Stomach (tissue), 9 donors: ENCODE data around the gene PIKFYVE. TPM values are rescaled to one million over a fixed set of nuclear protein-coding genes. Genes with fewer than 3 reads are reported as not detected.

ENCODE experiments used
- DNase-seq, 2 donors: peaks; one replicate each; pipeline versions ENCODE4 v3.0.0 to v3.0.0-alpha.2; 2013 to 2019
- H3K27ac ChIP-seq, 5 donors: fragments of 200-600 bp in 4 of 5; sonication (generic) in 4 of 5; one replicate each; pipeline ENCODE4 v1.5.1; 2013 to 2019; ENCODE audit warnings: mild to moderate bottlenecking in 1 of 5, moderate library complexity in 1 of 5
- H3K27me3 ChIP-seq, 3 donors: fragments of 200-600 bp; sonication (generic); one replicate each; pipeline ENCODE4 v1.5.1; 2017 to 2019; ENCODE audit warnings: mixed run types in 1 of 3
- H3K36me3 ChIP-seq, 4 donors: fragments of 200-600 bp; sonication (generic); 1 replicate in 3 of 4; 2 replicates in 1 of 4; pipeline ENCODE4 v1.5.1; 2016 to 2019
- H3K4me1 ChIP-seq, 4 donors: fragments of 200-600 bp; sonication (generic); one replicate each; pipeline ENCODE4 v1.5.1; 2016 to 2019
- H3K4me3 ChIP-seq, 4 donors: fragments of 200-600 bp; sonication (generic) in 3 of 4; one replicate each; pipeline ENCODE4 v1.5.1; 2016 to 2019; ENCODE audit warnings: mild to moderate bottlenecking in 1 of 4
- H3K9me3 ChIP-seq, 4 donors: fragments of 200-600 bp; sonication (generic); one replicate each; pipeline ENCODE4 v1.5.1; 2016 to 2019
- CTCF ChIP-seq, 7 experiments: fragments of 450-650 bp in 4 of 7; fragments of 200-600 bp in 3 of 7; sonication (generic) in 3 of 7; IDR thresholded peaks; one replicate each; pipeline ENCODE4 v1.5.1; 2016 to 2019; ENCODE audit warnings: antibody characterized with exemption in 7 of 7, control low read depth in 2 of 7, mild to moderate bottlenecking in 1 of 7
- EP300 ChIP-seq: sonication (generic); formaldehyde crosslinking; IDR thresholded peaks from one replicate; pipeline ENCODE4 v1.6.1; 2017; ENCODE audit warnings: antibody characterized with exemption
- POLR2A ChIP-seq, 4 donors: fragments of 450-650 bp; IDR thresholded peaks; one replicate each; pipeline ENCODE4 v1.6.1; 2016; ENCODE audit warnings: antibody characterized with exemption in 4 of 4, control low read depth in 2 of 4, mild to moderate bottlenecking in 1 of 4, moderate library complexity in 1 of 4
- POLR2AphosphoS5 ChIP-seq, 3 donors: sonication (generic); formaldehyde crosslinking; IDR thresholded peaks; one replicate each; pipeline ENCODE4 v1.6.1; 2016; ENCODE audit warnings: antibody characterized with exemption in 3 of 3
- WGBS, 5 donors: extraction: QIAGEN DNeasy Blood & Tissue Kit in 3 of 5; methylation state at CpG; one replicate each; pipeline versions ENCODE4 v1.1.5 to v1.1.7; 2013 to 2018; 5-methylcytosine and 5-hydroxymethylcytosine counted together
- intact Hi-C: fragments of 100-400 bp; cut with DNase I; formaldehyde crosslinking; loops from one replicate; pipeline ENCODE4 v1.15.1; 2023; ENCODE audit warnings: low total_unique reads
- polyA plus RNA-seq, 3 donors: library from polyadenylated mRNA; stranded (reverse); fragments of 200-250 nt; gene quantifications; one replicate each; pipeline ENCODE4 v1.2.3, GENCODE V29; 2013
- total RNA-seq, 5 donors: library from RNA; depleted of rRNA; stranded (reverse); fragments of >200 nt; gene quantifications; one replicate each; pipeline versions ENCODE4 v1.1.0 to v1.2.3, GENCODE V29; 2014 to 2016
- donor health status: healthy with polysubstance abuse.
- donor health status: Bipolar disorder and iron deficiency.
- donor health status: healthy.

The PIKFYVE gene
- total and polyA plus RNA-seq, 8 donors, result 3.0 to 42.8 (median 20.3) TPM

- WGBS, 5 donors, result 4 to 10% (median 6%) methylated on average over 7 of the region's 7 CpGs
Observed at GRCh38 chr2:208253600-208254117, 12.4 kb upstream of the PIKFYVE start.

GRCh38 chr2:208254118-208254870 is 11.8 kb upstream of the PIKFYVE start:
- Histone ChIP-seq H3K27ac (peak overlapping the region; percentile 79 to 89 (median 85)), H3K4me1 (peaks cover 15 to 75% (median 46%) of the 10 kb centered on the region in 4 donors), H3K4me3 (peak overlapping the region; percentile 76 to 94 (median 90)), H3K9me3 (no peaks in the 10 kb centered on the region), H3K36me3 (peaks cover 0 to 31% (median 28%) of the 10 kb centered on the region in 4 donors), H3K27me3 (no peaks in the 10 kb centered on the region)
- intact Hi-C loops, result no loop called here
- 0 to 1% (median 1%) methylated on average over 26 to 36 of the region's 36 CpGs for WGBS, 5 donors
- DNase-seq, result peak; percentile 84 to 94
- no peak for TF ChIP-seq POLR2A (IDR thresholded peaks at IDR 0.05)
- peak in 5 of 7 experiments; percentile 56 to 87 (median 74) for TF ChIP-seq CTCF (IDR thresholded peaks at IDR 0.05)
- TF ChIP-seq POLR2AphosphoS5 (IDR thresholded peaks at IDR 0.05), result peak in 1 of 3 donors; percentile 55

More at GRCh38 chr2:208253600-208254117, 12.4 kb upstream of the PIKFYVE start:
- H3K9me3 ChIP-seq, result no peaks in the 10 kb centered on the region
- no peak for TF ChIP-seq POLR2A (IDR thresholded peaks at IDR 0.05)
- TF ChIP-seq CTCF (IDR thresholded peaks at IDR 0.05), result no peak
- no peak for TF ChIP-seq EP300
- TF ChIP-seq POLR2AphosphoS5 (IDR thresholded peaks at IDR 0.05), result no peak
- peaks cover 15 to 75% (median 47%) of the 10 kb centered on the region in 4 donors for H3K4me1 ChIP-seq
- intact Hi-C loops, result no loop called here
- DNase-seq, result peak in 1 of 2 donors; percentile 28
- H3K4me3 ChIP-seq, result peak overlapping the region; percentile 76 to 94 (median 90)
- peak overlapping the region; percentile 79 to 89 (median 85) for H3K27ac ChIP-seq
- H3K36me3 ChIP-seq, result peaks cover under 1 to 37% (median 35%) of the 10 kb centered on the region in 4 donors
- no peaks in the 10 kb centered on the region for H3K27me3 ChIP-seq

GRCh38 chr2:208254871-208255556 is 11.0 kb upstream of the PIKFYVE start, which contains the start of gene IDH1:
Gene IDH1, minus strand, starts transcription at chr2:208255071. Its CDS starts 3,520 bp downstream, at chr2:208251551.
- 0 to 1% (median 0%) methylated on average over 12 to 48 of the region's 48 CpGs for WGBS, 5 donors

More at GRCh38 chr2:208254871-208255556, 11.0 kb upstream of the PIKFYVE start, which contains the start of gene IDH1:
- Histone ChIP-seq H3K27ac (peak within 1 kb of the TSS; percentile 79 to 89 (median 88)), H3K36me3 (peaks cover 0 to 25% (median 22%) of the 10 kb centered on the region in 4 donors), H3K9me3 (no peaks in the 10 kb centered on the region), H3K4me1 (peaks cover 15 to 71% (median 42%) of the 10 kb centered on the region in 4 donors), H3K27me3 (no peaks in the 10 kb centered on the region), H3K4me3 (peak within 1 kb of the TSS; percentile 76 to 94 (median 90))
- DNase-seq, result peak; percentile 98
- intact Hi-C loops, result no loop called here
- TF ChIP-seq POLR2A (IDR thresholded peaks at IDR 0.05) (peak in 1 of 4 donors; percentile 52), POLR2AphosphoS5 (IDR thresholded peaks at IDR 0.05) (peak in 2 of 3 donors; percentile 43 to 81), CTCF (IDR thresholded peaks at IDR 0.05) (peak in 4 of 7 experiments; percentile 6 to 41 (median 33)), EP300 (no peak)
